Measurements from ENCODE around the gene C11orf21. TPM values are rescaled to one million over a fixed set of nuclear protein-coding genes. Genes with fewer than 3 reads are reported as not detected.

The C11orf21 gene
- total RNA-seq, 1 donor from 2014 or later = 0.51 TPM

- Mint-ChIP-seq H3K27ac (no peak overlapping the region), H3K27me3 (peaks cover 26% of the 10 kb centered on the region), H3K9me3 (no peaks in the 10 kb centered on the region), H3K36me3 (no peaks in the 10 kb centered on the region), H3K4me1 (ENCODE audit: unreplicated experiment) (peaks cover 4% of the 10 kb centered on the region), H3K4me3 (no peak overlapping the region)
- TF ChIP-seq CTCF (conservative IDR thresholded peaks at IDR 0.05) = no peak
- DNase-seq (ENCODE audit: extremely low spot score, unreplicated experiment) = no peak
These were observed 38.6 kb downstream of the C11orf21 start for GRCh38 chr11:2263071-2263565.

DNA sequence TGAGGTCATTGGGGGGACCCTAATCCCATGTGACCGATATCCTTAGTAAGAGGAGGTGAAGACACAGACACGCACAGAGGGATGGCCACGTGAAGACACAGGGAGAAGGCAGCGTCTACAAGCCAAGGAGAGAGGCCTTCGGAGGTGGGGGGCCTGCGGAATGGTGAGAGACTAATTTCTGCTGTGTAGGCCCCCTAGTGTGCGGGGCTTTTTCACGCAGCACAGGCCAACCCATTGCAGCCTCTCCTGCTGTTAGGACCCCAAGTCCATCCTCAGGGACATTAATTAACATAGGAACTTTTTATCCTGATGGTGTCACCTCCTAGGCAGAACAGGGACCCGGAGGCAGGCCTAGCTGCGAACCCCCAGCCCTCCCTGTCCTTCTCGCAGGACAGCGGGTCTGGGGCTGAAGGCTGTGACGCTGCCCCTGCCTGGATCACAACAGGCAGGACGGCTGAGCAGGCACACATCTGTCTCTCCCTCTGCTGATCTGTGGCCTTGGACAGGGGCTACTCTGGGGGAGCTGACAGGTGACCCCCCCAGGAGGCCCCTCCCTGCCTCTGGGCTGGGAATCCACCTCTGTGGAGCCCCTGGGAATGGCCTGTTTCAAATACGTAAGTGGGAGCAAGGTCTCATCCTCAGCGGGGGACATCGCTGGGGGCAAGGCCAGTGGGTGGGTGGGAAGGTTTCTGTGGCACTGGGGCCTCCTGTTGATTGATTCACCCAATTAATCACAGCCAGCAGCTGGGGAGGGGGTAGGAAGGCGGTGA lies 39.2 kb downstream of the C11orf21 start:
- Mint-ChIP-seq H3K4me1 (ENCODE audit: unreplicated experiment) (peaks cover 4% of the 10 kb centered on the region), H3K27me3 (peaks cover 21% of the 10 kb centered on the region), H3K4me3 (no peak overlapping the region), H3K36me3 (no peaks in the 10 kb centered on the region), H3K9me3 (no peaks in the 10 kb centered on the region), H3K27ac (peak overlapping the region; percentile 39)
- DNase-seq (ENCODE audit: extremely low spot score, unreplicated experiment) = no peak
- TF ChIP-seq CTCF (conservative IDR thresholded peaks at IDR 0.05) = no peak

- H3K4me1 Mint-ChIP-seq (ENCODE audit: unreplicated experiment) = peaks cover 8% of the 10 kb centered on the region
- no peak for DNase-seq (ENCODE audit: extremely low spot score, unreplicated experiment)
- no peak overlapping the region for H3K27ac Mint-ChIP-seq
- H3K36me3 Mint-ChIP-seq = no peaks in the 10 kb centered on the region
- H3K9me3 Mint-ChIP-seq = no peaks in the 10 kb centered on the region
- no peak overlapping the region for H3K4me3 Mint-ChIP-seq
- peaks cover 20% of the 10 kb centered on the region for H3K27me3 Mint-ChIP-seq
- TF ChIP-seq CTCF (conservative IDR thresholded peaks at IDR 0.05) = no peak
These were observed 40.1 kb downstream of the C11orf21 start for GRCh38 chr11:2261436-2262230.

DNA sequence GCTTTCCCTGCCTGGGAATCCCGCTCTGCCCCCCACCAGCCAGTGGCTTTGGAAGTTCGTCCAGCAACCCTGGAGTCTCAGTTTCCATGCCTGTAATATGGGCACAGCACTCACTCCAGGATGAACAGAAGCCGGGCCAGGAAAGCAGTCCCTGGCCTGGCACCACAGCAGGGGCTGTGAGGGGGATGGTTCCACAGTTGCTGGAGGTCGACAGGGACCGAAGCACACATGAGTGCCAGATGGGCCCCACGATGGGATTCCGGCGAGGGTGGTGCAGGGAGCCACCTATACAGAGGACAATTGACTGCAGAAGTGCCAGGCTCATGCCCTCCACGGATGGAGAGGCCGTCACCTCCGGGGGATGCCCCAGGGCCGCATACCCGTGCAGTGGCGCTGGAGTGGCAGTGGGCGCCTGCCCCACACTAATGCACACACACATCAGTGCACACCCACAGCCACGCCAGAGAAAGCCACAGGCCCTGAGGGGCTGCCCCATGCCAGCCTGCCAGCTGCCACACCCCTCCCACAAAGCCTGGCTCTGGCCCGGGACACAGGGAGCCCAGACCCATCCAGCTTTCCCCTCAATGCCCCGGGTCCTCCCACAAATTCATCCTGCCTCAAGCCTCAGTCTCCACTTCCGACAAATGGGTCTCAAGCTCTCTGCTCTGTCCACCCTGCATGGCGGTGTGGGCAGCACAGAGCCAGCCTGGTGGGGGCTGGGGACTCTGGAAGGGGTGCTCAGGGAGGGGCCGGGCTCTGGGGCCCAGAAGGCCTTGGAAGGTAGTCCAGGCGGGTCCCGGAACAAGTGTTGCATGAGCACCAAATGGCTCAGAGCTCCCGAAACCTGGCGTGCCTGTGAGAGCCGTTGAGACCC lies 41.0 kb downstream of the C11orf21 start:
- peaks cover 10% of the 10 kb centered on the region for H3K4me1 Mint-ChIP-seq (ENCODE audit: unreplicated experiment)
- peaks cover 11% of the 10 kb centered on the region for H3K27me3 Mint-ChIP-seq
- no peak overlapping the region for H3K4me3 Mint-ChIP-seq
- H3K27ac Mint-ChIP-seq = no peak overlapping the region
- H3K9me3 Mint-ChIP-seq = no peaks in the 10 kb centered on the region
- no peaks in the 10 kb centered on the region for H3K36me3 Mint-ChIP-seq
- DNase-seq (ENCODE audit: extremely low spot score, unreplicated experiment) = no peak
- TF ChIP-seq CTCF (conservative IDR thresholded peaks at IDR 0.05) = no peak

DNA sequence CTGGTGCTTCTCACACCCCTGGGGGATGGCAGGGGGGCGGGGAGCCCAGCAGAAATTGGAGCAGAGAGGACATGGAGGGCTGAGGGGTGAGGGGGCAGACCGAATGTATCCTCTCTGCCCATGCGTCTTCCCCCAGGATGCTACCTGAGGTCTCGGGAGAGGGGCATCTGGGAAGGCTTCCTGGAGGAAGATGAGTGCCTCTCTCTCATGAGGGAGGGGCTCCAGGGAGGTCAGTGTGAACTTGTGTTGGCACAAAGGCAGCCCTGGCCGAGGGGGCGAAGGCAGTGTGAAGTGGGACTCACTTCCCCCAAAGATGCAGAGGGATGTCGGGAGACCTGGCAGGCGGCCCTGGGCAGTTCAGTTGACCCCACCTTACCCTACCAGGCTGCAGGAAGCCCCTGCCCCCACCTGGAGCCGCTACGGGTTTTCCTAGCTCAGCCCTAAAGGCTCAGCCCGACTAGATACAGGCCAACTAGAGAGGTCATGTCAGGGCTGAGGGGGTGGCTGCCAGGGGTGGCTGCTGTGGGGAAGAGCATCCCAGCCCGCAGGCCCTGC lies 41.7 kb downstream of the C11orf21 start:
- TF ChIP-seq CTCF (conservative IDR thresholded peaks at IDR 0.05) = no peak
- Mint-ChIP-seq H3K27me3 (peaks cover 6% of the 10 kb centered on the region), H3K4me3 (no peak overlapping the region), H3K9me3 (no peaks in the 10 kb centered on the region), H3K36me3 (no peaks in the 10 kb centered on the region), H3K4me1 (ENCODE audit: unreplicated experiment) (peaks cover 10% of the 10 kb centered on the region), H3K27ac (no peak overlapping the region)
- DNase-seq (ENCODE audit: extremely low spot score, unreplicated experiment) = no peak
